Mucosa of rectum (tissue), 2 donors: ENCODE data around the gene SPINK9.

Source experiments
- H3K27ac ChIP-seq, 2 donors: one replicate each; pipeline ENCODE4 v1.7.0; 2013; ENCODE audit warnings: inconsistent platforms in 2 of 2, low read depth in 2 of 2, low read length in 2 of 2
- H3K27me3 ChIP-seq, 2 donors: one replicate each; pipeline ENCODE4 v1.7.0; 2013; ENCODE audit warnings: low read length in 2 of 2; ENCODE audit not compliant: control insufficient read depth in 2 of 2, insufficient read depth in 2 of 2
- H3K36me3 ChIP-seq, 2 donors: one replicate each; pipeline ENCODE4 v1.7.0; 2013; ENCODE audit warnings: low read length in 2 of 2; ENCODE audit not compliant: control insufficient read depth in 2 of 2, insufficient read depth in 2 of 2
- H3K4me1 ChIP-seq, 2 donors: one replicate each; pipeline ENCODE4 v1.7.0; 2013; ENCODE audit warnings: low read length in 2 of 2, mild to moderate bottlenecking in 1 of 2; ENCODE audit not compliant: control insufficient read depth in 2 of 2, insufficient read depth in 2 of 2
- H3K4me3 ChIP-seq, 2 donors: one replicate each; pipeline ENCODE4 v1.7.0; 2013; ENCODE audit warnings: low read length in 2 of 2
- H3K9ac ChIP-seq, 2 donors: one replicate each; pipeline ENCODE4 v1.7.0; 2013; ENCODE audit warnings: low read length in 2 of 2, low read depth in 1 of 2, mild to moderate bottlenecking in 1 of 2
- H3K9me3 ChIP-seq, 2 donors: one replicate each; pipeline ENCODE4 v1.7.0; 2013; ENCODE audit warnings: low read length in 2 of 2; ENCODE audit not compliant: control insufficient read depth in 2 of 2
- donor health status: healthy.
- donor health status: Normal muscosa, but diverticular disease.

Gene SPINK9

GRCh38 chr5:148364343-148364742 is 29.0 kb downstream of the SPINK9 start:
- no peaks in the 10 kb centered on the region for H3K36me3 ChIP-seq
- H3K9ac ChIP-seq = no peak overlapping the region
- H3K9me3 ChIP-seq = no peaks in the 10 kb centered on the region
- no peaks in the 10 kb centered on the region for H3K27me3 ChIP-seq
- no peaks in the 10 kb centered on the region for H3K4me1 ChIP-seq
- H3K27ac ChIP-seq = no peak overlapping the region
- no peak overlapping the region for H3K4me3 ChIP-seq

GRCh38 chr5:148368299-148368698 is 32.9 kb downstream of the SPINK9 start:
- Histone ChIP-seq H3K4me1 (peaks cover 0 to under 1% of the 10 kb centered on the region in 2 donors), H3K27me3 (no peaks in the 10 kb centered on the region), H3K27ac (no peak overlapping the region), H3K9ac (no peak overlapping the region), H3K36me3 (no peaks in the 10 kb centered on the region), H3K9me3 (no peaks in the 10 kb centered on the region), H3K4me3 (no peak overlapping the region)

- H3K9ac ChIP-seq = no peak overlapping the region
- H3K9me3 ChIP-seq = no peaks in the 10 kb centered on the region
- H3K4me1 ChIP-seq = peaks cover 0 to 2% of the 10 kb centered on the region in 2 donors
- no peak overlapping the region for H3K27ac ChIP-seq
- no peaks in the 10 kb centered on the region for H3K27me3 ChIP-seq
- H3K4me3 ChIP-seq = no peak overlapping the region
- no peaks in the 10 kb centered on the region for H3K36me3 ChIP-seq
Measured at GRCh38 chr5:148372166-148372725, 36.9 kb downstream of the SPINK9 start.

- H3K4me1 ChIP-seq = peaks cover 0 to 2% of the 10 kb centered on the region in 2 donors
- no peaks in the 10 kb centered on the region for H3K36me3 ChIP-seq
- H3K4me3 ChIP-seq = no peak overlapping the region
- no peaks in the 10 kb centered on the region for H3K9me3 ChIP-seq
- no peaks in the 10 kb centered on the region for H3K27me3 ChIP-seq
- H3K27ac ChIP-seq = no peak overlapping the region
- no peak overlapping the region for H3K9ac ChIP-seq
Measured at GRCh38 chr5:148372893-148373292, 37.5 kb downstream of the SPINK9 start.

GRCh38 chr5:148374690-148375360 is 39.5 kb downstream of the SPINK9 start:
- H3K27ac ChIP-seq = no peak overlapping the region
- no peaks in the 10 kb centered on the region for H3K27me3 ChIP-seq
- peaks cover 0 to 2% of the 10 kb centered on the region in 2 donors for H3K4me1 ChIP-seq
- H3K9me3 ChIP-seq = no peaks in the 10 kb centered on the region
- H3K4me3 ChIP-seq = no peak overlapping the region
- no peak overlapping the region for H3K9ac ChIP-seq
- H3K36me3 ChIP-seq = no peaks in the 10 kb centered on the region

GRCh38 chr5:148376198-148376597 is 40.8 kb downstream of the SPINK9 start:
- H3K9ac ChIP-seq = no peak overlapping the region
- no peaks in the 10 kb centered on the region for H3K36me3 ChIP-seq
- no peak overlapping the region for H3K4me3 ChIP-seq
- no peaks in the 10 kb centered on the region for H3K9me3 ChIP-seq
- no peak overlapping the region for H3K27ac ChIP-seq
- H3K4me1 ChIP-seq = peaks cover 0 to 2% of the 10 kb centered on the region in 2 donors
- H3K27me3 ChIP-seq = no peaks in the 10 kb centered on the region

- no peak overlapping the region for H3K27ac ChIP-seq
- H3K27me3 ChIP-seq = no peaks in the 10 kb centered on the region
- H3K4me1 ChIP-seq = peaks cover 5% of the 10 kb centered on the region in 2 donors
- H3K9me3 ChIP-seq = no peaks in the 10 kb centered on the region
- H3K9ac ChIP-seq = no peak overlapping the region
- H3K36me3 ChIP-seq = no peaks in the 10 kb centered on the region
- no peak overlapping the region for H3K4me3 ChIP-seq
Measured at GRCh38 chr5:148378670-148379069, 43.3 kb downstream of the SPINK9 start.

- Histone ChIP-seq H3K9me3 (no peaks in the 10 kb centered on the region), H3K4me1 (peaks cover 5 to 8% of the 10 kb centered on the region in 2 donors), H3K36me3 (no peaks in the 10 kb centered on the region), H3K27ac (no peak overlapping the region), H3K9ac (no peak overlapping the region), H3K4me3 (no peak overlapping the region), H3K27me3 (no peaks in the 10 kb centered on the region)
Measured at GRCh38 chr5:148379340-148379739, 44.0 kb downstream of the SPINK9 start.

- no peak overlapping the region for H3K9ac ChIP-seq
- peaks cover 23 to 25% of the 10 kb centered on the region in 2 donors for H3K4me1 ChIP-seq
- H3K27me3 ChIP-seq = no peaks in the 10 kb centered on the region
- no peak overlapping the region for H3K4me3 ChIP-seq
- peaks cover 0 to under 1% of the 10 kb centered on the region in 2 donors for H3K36me3 ChIP-seq
- no peaks in the 10 kb centered on the region for H3K9me3 ChIP-seq
- H3K27ac ChIP-seq = no peak overlapping the region
Measured at GRCh38 chr5:148381906-148382305, 46.5 kb downstream of the SPINK9 start.

GRCh38 chr5:148382961-148383360 is 47.6 kb downstream of the SPINK9 start:
- Histone ChIP-seq H3K9me3 (no peaks in the 10 kb centered on the region), H3K27ac (peak overlapping the region in 1 of 2 donors; percentile 87), H3K4me1 (peaks cover 23 to 25% of the 10 kb centered on the region in 2 donors), H3K9ac (peak overlapping the region; percentile 83 to 95), H3K27me3 (no peaks in the 10 kb centered on the region), H3K4me3 (peak overlapping the region; percentile 83 to 92), H3K36me3 (peaks cover 0 to 5% of the 10 kb centered on the region in 2 donors)
